GDM1 (cell line): ENCODE measurements around the gene UNC5B.

Experiments used
- DNase-seq: peaks from one replicate; lab custom pipeline; 2025; lab: John Stamatoyannopoulos, UW

The UNC5B gene

DNA sequence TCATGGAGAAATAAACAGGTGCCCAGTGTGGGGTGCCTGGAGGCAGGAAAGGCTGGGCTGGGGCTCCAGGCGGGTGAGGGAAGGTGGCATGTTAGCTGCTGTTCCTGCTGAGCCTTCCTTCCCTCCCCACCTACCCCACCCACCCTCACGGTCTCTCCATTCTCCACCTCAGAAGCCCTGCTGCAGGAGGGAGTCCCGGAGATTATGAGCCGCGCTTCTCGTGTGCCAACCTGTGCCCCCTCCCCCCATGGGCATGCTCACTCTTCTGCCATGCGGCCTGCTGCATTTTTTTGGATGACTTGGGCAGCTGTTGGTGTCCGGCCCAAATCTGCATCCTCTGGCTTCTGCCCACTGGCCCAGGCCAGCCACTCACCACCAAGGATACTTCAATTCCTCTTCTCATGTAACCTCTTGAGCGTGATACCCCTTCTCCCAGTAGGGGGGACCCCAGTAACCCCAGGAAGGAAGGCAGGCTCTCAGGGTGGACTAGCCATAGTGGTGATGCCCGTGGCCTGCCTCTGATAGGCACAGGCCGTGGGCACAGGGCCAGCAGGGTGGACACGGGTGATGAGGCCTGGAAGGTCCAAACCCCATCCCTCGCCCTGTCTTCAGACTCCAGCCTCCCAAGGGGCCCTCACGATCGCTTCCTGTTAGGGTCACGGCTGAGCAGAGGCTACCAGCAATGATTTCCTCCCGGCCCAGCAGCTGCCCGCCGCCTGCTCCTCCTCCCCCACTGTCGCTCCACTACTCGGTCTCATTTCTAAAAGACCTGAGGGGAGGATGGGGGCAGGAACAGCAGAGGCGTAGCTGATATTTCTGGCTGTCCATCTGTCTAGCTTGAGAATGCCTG lies 27.8 kb downstream of the UNC5B start:
- DNase-seq = no peak

DNA sequence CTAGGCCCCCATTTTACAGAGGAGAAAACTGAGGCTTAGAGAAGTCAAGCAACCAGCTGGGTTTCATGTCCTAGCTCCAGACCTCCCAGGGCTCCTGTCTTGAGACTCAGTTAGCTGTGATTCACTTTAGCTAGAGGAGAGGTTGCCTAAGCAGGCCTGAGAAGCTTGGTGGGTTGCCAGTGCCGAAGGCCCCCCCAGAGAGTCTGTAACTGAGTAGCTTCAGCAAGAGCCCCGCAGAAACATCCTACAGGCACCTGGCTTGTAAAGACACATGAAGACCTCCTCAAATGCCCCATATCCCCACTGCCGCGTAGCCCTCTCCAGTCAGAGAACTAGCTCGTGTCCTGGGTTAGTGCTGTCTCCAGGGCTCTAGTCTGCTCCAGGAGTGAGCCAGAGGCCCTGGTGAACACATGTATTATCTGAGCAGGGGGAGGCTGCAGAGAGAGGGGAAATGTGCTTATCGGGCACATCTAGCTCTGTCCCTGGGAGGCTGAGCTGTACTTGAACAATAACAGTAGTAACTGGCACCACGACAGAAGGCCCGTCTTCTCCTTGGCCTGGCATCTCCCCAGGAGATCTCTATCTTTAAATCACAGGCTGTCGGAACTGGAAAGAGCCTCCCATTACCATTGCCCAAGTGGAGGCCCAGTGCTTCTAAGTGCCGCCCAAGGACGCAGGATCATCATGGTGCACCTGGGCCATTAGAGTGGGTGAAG lies 28.9 kb downstream of the UNC5B start:
- DNase-seq = no peak

DNA sequence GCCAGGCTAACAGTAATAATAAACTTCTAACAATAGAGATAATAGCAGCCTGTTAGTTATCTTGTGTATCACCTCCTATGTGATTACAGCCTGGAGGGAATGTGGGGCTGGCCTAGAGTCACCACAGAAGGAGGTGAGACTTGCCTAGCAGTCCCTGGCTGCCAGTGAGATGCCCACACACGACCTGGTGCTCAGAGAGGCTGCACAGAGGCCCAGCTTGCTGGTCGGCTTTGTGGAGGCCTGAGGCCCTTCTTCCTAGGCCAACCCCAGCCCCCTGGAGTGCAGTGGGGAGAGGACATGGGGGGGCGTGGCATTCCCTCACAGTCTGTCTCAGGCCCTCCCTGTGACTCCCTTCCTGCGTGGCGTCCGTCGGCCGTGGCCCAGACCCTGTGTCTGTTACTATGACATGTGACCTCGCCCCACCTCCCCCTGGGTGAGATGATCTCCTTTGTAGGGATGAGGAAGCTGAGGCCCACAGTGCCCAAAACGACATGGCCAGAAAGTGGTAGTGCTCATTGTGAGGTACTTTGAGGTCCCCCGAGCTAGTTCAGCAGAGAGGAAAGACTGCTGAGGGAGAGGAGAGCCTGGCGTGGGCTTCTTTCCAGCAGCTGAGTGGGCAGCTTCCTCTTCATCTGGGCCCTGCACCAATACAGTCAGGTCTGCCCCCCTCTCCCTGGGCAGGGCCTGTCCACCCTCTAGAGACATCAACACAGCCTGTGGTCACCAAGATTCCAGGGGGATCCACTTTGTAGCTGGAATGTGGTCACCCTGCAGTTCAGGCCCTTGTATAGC lies 29.7 kb downstream of the UNC5B start:
- peak; percentile 33 for DNase-seq

DNA sequence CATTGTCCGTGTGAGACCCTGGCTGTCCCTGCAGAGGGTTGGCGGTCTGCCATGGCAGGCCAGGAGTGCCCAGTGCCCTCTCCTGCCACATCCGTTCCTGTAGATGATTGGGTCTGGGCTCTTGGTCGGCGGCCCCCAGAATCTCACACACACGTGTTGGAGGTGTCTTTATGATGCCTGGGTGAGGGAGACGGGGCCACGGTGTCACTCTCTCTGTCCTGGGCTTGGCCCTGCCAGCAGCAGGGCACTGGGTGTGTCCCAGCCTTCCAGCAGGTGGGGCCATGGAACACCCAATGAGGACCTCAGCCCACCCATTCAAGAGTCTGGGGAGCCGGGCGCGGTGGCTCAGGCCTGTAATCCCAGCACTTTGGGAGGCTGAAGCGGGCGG lies 30.2 kb downstream of the UNC5B start:
- no peak for DNase-seq

DNA sequence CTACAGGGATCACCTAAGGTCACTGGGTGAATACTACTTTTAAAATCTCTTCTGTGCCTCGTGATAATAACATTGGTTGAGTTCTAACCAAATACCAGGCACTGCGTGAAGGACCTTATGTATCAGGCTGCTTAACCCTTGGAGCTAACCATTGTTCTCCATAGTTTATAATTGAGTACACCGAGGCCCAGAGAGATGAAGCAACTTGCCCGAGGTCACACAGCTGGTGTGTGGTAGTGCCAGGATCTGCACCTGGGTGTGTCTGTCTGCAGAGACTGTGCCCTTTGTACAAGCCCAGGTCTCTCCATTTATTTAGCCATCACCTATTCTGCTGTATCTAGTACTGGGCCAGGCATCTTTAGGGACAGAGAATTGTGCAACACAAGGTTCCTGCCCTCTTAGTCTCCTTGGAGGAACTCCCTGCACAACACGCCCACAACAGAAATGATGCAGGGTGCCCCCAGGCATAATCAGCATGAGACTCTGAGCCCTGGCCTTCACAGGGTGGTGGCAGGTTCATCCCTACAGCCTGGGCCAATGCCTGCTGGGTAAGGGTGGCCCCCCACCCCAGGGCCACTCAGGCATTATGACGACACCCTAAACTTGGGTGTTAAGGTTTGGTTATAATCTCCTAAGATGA lies 31.5 kb downstream of the UNC5B start:
- DNase-seq = no peak

DNA sequence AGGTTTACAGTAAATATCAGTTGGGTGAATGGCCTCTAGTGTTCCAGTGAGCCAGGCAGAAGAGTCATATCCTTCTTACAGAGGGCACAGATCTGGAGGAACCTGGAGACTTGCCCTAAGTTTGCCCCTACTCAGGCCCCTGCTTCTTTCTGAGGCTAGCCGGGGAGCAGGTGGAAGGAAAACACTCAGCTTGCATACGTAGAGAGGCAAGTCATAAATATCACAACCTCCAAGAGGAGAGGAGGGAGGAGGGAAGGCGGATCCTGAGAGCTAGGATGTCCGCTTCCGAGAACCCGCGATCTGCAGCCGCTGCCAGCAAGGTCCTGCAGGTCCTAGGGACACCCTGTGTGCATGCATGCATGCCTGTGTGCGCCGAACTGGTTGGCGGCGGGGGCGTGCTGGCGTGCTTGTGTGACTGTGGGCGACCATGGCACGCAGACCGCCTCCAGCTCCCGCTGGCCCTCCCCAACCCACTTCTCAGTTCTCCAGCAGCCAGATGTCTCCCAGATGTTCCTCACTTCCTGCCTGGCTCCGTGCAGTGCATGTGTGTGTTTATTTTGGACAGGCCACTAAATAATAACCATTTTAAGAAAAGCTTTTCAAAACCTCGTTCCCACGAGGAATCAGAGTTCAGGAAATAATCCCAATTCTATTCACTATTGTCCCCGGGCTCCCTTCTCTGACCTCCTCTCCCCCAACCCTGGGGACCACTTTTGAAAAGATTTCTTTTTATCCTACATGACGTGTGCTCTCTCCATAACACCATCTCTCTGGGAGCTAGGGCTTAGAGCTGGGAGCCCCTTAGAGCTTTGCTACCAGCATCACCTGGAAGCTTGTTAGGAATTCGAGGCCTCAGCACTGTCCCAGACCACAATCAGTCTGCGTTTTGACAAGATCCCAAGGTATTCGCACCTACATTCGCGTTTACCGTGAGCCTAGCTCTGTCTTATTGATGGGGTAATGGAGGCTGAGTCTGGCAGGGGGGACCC lies 32.4 kb downstream of the UNC5B start:
- no peak for DNase-seq

DNA sequence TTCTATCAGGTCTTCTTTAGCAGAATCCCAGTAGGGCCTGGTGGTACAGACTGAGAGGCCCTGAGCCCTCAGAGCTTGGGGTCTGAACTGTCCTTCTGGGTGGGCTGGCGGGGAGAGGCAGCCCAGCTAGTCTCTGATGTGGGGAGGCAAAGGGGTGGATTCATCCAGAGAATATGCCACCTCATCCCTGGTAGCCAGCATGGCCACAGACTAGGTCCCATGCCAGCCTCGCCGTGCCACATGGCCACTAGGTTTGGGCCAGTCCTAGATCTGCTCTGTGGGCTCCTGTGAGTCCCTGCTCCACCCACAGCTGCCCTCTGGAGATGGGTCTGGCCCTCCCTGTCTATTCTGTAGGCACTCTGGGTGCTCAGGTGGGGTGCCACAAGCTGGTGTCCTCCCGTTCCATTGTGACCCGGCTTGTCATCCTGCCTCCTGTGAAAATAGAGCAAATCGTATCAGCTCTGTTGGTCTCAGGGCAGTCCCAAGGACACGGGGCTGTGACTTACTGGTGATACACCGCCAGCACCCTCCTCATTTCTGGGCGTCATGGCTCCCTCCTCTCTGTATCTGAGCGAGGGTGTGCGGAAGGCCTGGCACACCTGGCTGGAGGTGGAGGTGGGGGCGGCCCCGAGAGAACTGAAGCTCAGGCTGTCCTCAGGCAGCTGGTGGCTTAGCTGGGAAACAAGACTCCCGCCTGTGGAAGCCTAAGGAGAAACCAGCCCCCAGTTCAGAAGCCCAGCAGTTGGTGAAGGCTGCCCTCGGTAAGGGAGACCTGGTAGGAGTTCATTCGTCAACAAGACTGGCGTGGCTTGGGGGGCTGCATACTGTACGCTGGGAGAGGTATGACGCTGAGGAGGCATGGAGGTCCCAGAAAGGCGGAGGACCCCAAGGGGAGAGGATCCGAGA lies 33.3 kb downstream of the UNC5B start:
- DNase-seq = no peak

DNA sequence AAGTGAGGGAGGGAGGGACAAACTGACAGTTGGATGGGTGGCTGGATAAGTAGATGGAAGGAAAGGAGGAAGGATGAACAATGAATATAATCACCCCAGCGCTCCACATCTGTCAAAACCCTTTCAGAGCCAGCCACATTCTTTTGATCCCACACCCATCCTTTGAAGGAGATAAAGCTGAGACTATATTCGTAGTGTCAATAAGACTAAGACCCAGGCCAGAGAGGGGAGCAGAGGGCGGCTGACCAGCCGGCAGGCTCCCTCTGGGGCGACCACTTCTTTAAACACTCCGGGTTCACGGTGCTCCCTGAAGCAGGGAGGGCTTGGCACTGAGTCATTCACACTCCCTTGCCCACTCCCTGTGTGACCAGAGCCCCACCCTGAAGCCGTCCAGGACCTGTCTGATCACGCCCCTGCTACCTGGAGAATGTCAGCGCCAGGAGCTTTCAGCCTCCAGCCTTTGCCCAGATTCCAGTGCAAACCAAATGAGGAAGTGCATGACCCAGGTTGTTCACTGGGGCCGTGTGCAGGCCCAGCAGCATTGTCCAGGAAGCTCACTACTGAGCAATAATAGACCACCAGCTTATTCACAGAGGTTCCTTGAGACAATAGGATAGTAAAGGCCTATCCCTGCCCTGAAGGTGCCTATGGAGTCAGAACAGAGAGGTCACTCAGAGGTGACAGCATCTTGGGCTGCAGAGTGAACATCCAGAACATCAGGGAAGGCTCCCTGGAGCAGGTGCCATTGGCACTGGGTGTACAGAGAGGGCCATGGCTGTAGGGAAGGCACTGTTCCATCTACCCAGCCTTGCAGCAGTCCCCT lies 34.4 kb downstream of the UNC5B start:
- peak; percentile 33 for DNase-seq

DNA sequence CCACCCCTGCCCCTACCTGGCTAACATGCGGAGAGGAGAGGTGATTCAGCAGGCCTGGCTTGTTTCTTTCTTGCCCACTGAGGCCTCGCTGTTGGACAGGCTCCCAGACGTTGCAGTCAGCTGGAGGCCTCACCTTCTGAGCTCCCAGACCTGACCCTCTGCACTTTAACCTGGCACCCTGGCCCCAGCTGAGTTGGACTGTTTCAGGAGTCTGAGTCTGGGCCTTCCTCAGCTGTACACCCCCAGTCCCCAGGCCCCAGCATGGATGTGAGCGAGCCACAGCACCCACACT lies 35.0 kb downstream of the UNC5B start:
- no peak for DNase-seq

DNA sequence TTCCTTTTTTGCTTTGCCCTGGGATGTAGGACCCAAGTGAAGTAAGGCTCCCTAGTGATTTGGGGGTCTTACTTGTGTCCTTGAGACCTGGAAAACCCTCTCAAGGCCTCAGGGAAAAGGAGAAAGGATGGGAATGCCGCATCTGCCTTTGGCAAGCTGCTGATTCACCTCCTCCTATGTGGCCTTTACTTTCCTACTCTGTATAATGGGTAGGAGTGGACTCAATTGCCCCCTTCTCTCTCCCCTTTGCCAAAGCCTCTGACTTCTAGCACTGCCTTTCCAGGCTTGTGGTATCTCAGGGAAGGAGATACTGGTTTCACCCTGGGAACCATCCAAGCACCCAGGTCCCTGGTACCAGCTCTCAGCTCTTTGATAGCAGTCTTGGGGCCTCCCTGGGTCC lies 35.4 kb downstream of the UNC5B start:
- DNase-seq = no peak

DNA sequence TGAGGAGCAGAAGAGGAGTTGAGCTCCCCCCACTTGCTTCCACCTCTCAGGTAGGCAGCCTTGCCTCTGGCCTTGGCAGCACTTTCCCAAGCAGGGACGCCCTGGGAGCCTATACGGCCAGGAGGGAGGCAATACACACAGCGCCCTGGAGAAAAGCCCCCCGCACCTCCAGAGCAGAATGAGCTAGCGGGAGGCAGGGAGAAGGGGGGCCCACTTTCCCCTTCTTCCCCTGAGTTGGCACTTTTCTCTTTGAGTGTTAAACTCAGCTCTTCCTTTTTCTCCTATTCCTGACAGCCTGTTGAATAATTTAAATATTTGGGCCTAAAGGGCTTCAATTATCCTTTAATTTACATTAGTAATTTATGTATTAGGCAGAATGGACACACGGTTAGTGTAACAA lies 35.8 kb downstream of the UNC5B start:
- no peak for DNase-seq

DNA sequence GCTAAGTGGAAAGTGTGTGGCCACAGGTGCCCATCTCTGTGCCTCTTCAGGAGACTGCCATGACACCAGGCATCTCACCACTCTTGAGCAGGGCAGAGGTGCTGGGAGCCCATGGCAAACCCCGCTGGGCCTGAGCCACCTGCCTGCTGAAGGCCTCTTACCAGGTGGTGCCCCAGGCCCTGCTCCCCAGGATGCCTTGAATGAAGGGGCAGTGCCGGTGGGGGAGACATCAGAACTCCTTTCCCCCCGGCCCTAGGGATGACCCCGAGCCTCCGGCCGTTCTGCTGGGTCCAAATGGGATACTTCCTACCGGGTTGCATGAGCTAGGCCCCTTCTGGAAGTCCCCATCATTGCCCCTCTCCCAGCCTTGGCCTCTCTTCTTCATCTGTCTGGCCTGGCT lies 37.6 kb downstream of the UNC5B start:
- DNase-seq = no peak

DNA sequence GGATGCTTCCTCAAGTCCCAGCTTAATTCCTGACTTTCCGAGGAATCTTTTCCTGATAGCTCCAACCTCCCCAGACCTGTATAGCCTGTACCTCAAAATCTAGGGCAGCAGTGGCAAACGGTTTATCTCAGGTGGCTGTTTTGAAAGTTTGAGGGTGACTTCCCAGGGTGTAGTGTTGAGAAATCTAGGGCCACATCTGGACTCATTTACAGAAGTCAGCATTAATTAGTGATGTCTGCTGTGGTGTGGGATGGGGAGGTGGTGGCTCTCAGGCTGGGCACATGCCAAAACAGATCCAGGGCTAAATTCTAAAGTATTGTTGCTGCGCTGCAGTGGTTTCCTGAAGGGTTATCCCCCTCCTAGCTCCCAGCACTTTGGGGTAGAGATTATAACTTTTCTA lies 38.0 kb downstream of the UNC5B start:
- DNase-seq = no peak

DNA sequence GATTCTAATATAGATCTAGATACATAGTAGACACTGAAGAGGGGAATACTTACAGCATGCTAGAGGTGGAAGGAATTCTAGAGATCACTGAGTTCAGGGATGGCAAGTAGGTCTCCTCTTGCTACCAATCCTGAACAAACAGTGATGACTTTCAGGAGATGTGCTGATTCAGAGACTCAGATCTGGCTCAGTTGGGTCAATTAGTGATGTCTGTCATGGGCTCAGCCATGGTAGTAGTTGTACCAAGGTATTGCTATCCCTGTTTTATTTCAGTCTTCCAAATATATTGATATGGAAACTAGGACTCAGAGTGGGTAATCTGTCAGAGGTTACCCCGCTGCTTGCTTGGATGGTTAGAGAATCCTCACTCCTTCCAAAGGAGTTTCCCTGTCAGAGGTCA lies 38.5 kb downstream of the UNC5B start:
- DNase-seq = no peak

DNA sequence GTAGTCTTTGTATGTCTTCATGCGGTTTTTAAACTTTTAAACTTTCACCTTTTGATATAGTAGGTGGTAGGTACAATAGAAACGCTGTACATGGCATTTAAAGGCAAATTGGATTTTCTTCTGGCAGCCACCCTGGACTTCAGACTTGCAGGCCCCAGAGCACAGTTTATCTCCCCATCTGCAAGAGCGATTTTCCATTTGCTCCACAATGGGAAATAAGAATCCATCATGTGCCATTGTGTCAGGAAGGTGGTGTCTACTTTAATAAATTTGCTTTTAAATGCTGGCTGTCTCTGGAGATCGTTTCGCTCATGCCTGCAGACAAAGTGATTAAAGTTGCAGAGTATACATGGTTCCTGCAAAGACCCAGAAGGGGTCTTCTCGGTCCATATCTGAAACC lies 38.9 kb downstream of the UNC5B start:
- DNase-seq = no peak

DNA sequence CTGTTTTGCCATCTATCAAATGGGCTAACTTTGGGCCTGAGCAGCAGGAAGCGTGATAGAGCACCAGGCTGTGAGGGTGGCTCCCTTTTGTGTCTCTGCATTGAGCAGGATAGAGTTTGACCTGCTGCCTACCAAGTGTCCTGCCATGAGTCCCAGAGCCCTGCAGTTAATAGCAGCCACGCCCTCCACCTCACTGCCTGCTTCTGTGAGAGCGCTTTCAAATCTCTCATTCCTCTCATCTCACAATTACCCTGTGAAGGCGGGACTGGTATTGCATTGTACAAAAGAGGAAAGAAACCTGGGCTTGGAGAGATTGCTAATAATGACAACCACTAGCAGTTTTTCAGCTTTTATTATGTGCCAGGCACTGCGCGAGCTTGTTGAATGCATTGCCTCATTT lies 39.9 kb downstream of the UNC5B start:
- no peak for DNase-seq

DNA sequence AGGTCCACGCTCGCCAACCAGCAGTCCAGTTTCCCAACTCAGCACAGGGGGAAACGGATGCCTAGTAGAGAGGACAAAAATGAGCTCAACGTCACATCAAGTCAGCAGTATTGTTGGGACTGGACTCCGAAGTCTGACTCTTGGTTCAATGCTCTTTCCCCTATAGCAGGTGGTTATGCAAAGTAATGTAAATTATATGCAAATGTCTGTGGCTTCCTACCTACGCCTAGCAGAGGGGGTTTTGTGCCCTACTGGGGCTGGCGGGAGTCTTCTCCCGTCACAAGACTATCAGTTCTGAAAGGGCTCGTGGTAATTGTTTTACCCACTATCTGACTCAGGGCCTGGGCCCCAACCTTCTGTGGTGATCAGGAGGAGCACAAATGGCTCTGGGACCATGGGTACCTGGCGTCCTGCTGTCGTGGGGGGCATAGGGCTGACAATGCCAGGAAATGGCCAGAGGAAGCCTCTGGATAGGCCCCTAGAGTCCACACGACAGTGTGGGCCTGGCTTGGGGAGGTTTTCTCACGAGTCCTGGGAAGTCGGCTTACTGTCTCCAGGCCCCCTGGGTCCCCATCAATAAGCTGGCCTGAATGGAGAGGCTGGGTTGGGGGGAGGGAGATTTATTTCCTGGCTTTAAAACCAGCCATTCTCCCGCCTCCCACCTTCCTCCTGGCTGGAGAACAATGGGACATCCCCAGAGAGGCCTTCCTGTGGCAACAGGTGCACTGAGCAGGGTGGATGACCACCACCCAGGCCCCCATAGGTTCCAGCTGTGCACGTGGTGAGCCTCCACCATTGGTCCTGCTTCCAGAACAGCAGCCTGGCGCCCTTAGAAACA lies 41.8 kb downstream of the UNC5B start:
- DNase-seq = no peak

DNA sequence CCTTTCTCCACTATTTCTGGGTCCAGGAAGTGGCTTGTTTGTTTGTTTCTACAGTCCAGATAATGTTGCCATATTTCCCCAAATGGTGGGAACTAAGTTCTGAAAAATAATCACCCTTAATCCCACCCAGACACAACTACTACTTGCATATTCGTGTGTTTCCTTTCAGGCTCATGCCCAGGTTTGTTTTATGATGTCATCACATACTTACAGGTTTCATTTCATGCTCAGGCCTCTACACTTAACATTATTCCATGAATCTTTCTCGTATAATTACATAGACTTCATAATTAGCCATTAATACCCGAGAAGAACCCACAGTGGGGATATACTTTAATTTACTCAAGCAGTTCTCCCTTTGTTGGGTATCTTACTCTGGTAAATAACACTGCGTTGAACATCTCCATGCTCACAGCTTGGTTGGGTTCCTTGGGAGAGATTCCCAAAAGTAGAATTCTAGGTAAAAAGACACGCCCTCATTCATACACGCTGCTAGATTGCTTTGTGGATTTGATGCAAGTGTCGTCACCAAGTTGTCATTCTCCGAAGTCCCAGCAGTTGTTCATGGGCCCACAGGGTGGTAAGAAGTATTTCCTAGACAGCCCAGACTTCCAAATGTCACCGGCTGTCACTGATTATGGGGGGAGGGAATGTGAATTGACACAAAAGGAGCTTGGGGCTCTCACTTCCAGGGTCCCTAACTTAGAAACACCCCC lies 42.6 kb downstream of the UNC5B start:
- DNase-seq = no peak
